ENCODE data around the gene HOXD3.

The HOXD3 gene

DNA sequence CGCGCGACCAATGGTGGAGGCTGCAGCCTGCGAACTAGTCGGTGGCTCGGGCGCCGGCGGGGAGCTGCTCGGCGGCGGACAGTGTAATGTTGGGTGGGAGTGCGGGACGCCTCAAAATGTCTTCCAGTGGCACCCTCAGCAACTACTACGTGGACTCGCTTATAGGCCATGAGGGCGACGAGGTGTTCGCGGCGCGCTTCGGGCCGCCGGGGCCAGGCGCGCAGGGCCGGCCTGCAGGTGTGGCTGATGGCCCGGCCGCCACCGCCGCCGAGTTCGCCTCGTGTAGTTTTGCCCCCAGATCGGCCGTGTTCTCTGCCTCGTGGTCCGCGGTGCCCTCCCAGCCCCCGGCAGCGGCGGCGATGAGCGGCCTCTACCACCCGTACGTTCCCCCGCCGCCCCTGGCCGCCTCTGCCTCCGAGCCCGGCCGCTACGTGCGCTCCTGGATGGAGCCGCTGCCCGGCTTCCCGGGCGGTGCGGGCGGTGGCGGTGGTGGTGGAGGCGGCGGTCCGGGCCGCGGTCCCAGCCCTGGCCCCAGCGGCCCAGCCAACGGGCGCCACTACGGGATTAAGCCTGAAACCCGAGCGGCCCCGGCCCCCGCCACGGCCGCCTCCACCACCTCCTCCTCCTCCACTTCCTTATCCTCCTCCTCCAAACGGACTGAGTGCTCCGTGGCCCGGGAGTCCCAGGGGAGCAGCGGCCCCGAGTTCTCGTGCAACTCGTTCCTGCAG lies 34.3 kb upstream of the HOXD3 start, which contains the start of gene HOXD9:
TSS of gene HOXD9 (plus strand) at position 37 of the 728 bp plus-strand sequence. CDS start at position 87, 50 bp downstream.
- TF ChIP-seq, protein P1, sequence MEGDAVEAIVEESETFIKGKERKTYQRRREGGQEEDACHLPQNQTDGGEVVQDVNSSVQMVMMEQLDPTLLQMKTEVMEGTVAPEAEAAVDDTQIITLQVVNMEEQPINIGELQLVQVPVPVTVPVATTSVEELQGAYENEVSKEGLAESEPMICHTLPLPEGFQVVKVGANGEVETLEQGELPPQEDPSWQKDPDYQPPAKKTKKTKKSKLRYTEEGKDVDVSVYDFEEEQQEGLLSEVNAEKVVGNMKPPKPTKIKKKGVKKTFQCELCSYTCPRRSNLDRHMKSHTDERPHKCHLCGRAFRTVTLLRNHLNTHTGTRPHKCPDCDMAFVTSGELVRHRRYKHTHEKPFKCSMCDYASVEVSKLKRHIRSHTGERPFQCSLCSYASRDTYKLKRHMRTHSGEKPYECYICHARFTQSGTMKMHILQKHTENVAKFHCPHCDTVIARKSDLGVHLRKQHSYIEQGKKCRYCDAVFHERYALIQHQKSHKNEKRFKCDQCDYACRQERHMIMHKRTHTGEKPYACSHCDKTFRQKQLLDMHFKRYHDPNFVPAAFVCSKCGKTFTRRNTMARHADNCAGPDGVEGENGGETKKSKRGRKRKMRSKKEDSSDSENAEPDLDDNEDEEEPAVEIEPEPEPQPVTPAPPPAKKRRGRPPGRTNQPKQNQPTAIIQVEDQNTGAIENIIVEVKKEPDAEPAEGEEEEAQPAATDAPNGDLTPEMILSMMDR (conservative IDR thresholded peaks at IDR 0.05; ENCODE audit: low read length): no peak
- peak within 1 kb of the TSS; percentile 66 for H3K4me3 ChIP-seq (ENCODE audit: low read length)
- DNase-seq (ENCODE audit: low read depth): peak; percentile 84

DNA sequence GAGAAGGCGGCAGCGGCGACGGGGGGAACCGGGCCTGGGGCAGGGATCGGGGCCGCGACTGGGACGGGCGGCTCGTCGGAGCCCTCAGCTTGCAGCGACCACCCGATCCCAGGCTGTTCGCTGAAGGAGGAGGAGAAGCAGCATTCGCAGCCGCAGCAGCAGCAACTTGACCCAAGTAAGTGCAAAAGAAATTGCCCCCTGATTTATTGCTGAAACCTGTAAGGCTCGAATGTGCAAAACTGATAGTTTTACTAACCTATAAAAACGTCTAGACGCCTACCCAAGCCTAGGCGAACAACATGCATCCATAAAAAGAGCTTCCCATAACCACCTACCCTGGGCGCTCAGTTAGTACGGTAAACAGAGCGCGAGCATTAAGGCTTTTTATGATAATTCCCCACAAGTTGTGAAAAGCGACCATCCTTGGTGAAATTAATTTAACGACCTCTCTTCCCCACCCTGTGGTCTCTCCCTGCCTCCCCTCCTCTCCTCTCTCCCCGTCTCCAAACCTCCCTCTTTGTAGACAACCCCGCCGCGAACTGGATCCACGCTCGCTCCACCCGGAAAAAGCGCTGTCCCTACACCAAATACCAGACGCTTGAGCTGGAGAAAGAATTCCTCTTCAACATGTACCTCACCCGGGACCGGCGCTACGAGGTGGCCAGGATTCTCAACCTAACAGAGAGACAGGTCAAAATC lies 33.5 kb upstream of the HOXD3 start:
- TF ChIP-seq, protein P1 (conservative IDR thresholded peaks at IDR 0.05; ENCODE audit: low read length): no peak
- peak overlapping the region; percentile 66 for H3K4me3 ChIP-seq (ENCODE audit: low read length)
- DNase-seq (ENCODE audit: low read depth): no peak

DNA sequence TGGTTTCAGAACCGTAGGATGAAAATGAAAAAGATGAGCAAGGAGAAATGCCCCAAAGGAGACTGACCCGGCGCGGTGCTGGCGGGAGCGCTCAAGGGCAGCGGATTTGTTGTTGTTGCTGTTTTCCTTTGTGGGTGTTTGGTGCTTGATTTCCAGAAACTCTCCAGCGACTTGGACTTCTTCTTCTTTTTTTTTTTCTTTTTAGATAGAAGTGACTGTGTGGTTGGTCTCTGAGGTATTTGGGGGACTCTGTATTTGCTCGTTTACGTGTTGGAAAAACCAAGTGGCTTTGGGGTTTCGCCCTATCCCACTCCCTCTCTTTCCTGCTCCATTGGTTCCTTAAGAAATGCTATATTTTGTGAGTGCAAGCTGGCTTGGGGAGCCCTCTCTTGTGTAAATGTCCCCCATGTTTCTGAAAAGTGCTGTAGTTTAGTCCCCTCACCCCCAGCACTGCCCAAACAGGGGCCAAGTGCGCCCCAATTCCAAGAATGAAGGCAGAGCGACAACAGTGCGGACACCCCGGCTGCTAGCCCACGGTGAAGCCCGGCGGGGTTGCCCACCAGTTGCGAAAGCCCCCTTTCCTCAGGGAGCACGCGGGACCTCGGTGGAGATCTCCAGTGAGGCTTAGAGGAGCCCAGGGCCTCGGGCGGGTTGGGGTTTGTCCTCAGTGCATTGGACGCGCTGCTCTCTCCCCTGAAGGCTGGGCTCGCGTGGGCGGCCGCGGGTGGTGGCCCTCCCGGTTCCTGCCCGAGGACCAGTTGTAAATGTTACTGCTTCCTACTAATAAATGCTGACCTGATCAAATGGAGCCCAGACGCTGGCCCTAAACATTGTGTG lies 32.8 kb upstream of the HOXD3 start:
- no peak for DNase-seq (ENCODE audit: low read depth)
- TF ChIP-seq, protein P1 (conservative IDR thresholded peaks at IDR 0.05; ENCODE audit: low read length): no peak
- no peak overlapping the region; the same call in 1 of the 2 replicates for H3K4me3 ChIP-seq (ENCODE audit: low read length)

DNA sequence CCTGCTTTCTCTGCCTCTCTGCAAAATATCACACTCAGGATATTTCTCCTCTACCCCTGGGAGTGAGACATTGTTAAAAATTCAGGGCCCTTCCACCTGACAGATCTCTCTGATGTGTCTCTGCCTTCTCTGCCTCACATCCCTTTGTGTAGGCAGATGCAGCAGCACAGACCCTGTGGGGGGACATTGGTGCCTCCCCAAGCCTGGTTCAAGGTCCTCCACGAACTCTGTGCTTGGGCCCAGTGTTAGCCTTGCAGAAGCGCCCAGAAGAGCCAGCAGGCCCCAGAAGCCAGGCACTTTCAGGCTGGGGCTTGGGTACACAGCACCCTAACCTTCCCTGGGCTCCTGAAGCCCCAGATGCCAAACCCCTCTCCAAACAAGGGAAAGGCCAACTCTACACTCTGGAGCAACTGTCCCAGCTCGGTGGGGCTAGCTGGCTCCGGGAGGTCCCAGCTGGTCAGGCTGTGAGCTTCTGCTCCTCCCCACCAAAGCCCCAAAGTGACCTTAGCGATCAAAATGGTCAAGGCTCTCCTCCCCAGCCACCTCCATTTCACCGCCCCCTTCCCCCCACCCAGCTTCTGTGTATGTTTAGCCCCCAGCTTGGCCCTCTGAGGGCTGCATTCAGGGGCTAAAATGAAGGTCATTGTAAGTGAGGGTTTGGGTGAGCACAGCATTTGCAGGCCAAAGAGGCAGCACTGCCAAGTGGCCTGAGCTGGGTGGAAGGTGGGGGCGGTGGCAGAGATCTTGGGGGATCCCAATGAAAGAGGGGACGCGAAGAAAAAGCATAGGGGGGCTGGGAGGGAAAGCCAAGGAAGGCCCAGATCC lies 31.9 kb upstream of the HOXD3 start:
- H3K4me3 ChIP-seq (ENCODE audit: low read length): no peak overlapping the region
- TF ChIP-seq, protein P1 (conservative IDR thresholded peaks at IDR 0.05; ENCODE audit: low read length): no peak
- no peak for DNase-seq (ENCODE audit: low read depth)

DNA sequence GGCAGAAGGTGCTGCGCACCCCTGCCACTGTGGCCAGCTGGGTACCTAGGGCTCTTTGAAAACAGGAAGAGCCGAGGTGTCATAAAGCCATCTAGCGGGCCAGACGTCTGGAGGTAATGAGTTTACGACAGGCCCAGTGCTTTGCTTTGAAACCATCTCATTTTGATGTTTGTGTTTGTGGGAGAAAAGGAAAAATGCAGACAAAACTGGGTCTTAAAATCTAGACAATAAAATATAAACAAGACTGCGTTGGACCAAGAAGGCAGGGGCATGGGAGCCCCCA lies 31.4 kb upstream of the HOXD3 start:
- DNase-seq (ENCODE audit: low read depth): no peak
- H3K4me3 ChIP-seq (ENCODE audit: low read length): no peak overlapping the region
- TF ChIP-seq, protein P1 (conservative IDR thresholded peaks at IDR 0.05; ENCODE audit: low read length): no peak

DNA sequence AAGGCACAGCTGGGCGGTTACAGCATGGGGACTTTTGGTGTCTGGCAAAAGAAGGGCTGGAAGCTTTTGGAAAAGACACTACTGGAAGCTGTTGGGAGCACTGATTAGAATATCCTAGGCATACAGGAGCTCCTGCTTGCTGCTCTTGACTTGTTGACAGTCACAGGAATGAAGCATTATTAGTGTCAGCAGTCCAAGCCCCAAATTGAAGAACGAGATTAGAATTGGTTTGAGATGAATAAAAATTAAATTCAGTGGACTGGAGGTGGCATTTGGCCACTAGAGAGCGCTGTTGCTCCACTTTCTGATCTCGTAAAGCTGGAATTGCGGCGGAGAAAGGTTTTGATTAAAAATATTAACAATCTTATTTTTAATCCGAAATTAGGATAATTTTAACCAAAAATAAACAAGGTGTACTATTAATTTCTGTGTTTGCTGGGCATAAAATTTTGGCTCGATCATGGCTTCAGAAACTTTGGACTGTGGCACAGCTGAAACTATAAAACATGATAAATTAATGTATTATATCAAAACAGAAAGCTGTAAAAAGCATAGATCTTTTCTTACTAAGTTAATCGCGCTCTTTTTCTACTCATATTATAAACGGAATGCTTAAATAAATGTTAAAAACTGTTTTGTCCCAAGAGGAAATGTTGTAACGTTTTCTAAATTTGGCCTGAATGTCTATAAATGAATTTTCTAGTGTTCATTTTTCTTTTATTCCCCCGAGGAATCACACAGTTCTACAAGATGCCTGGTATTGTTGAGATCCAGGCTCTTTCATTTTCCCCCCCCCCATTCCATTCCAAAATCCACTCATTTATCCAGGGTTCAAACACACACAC lies 30.0 kb upstream of the HOXD3 start:
- DNase-seq (ENCODE audit: low read depth): peak; percentile 78
- TF ChIP-seq, protein P1 (conservative IDR thresholded peaks at IDR 0.05; ENCODE audit: low read length): peak; percentile 75
- H3K4me3 ChIP-seq (ENCODE audit: low read length): peak overlapping the region; percentile 59

Data from AG10803 (cell line).